DND-41 (cell line): Measurements from ENCODE around the gene VSIG10L2.
A peak's percentile ranks its signal among the peaks of the same experiment; 100 is the strongest.

ENCODE experiments used
- EZH2 ChIP-seq: IDR thresholded peaks from 3 replicates; pipeline ENCODE4 v1.6.1; 2012; ENCODE audit warnings: borderline replicate concordance, low read depth, mild to moderate bottlenecking, moderate library complexity, low read length, inconsistent platforms; ENCODE audit not compliant: severe bottlenecking
- TF ChIP-seq, protein P1 (sequence below): IDR thresholded peaks from 2 replicates; pipeline ENCODE4 v1.5.1; 2012; ENCODE audit warnings: borderline replicate concordance, low read length, moderate library complexity, mild to moderate bottlenecking; ENCODE audit not compliant: poor library complexity, severe bottlenecking; ENCODE audit errors: extremely low read depth

DNA sequence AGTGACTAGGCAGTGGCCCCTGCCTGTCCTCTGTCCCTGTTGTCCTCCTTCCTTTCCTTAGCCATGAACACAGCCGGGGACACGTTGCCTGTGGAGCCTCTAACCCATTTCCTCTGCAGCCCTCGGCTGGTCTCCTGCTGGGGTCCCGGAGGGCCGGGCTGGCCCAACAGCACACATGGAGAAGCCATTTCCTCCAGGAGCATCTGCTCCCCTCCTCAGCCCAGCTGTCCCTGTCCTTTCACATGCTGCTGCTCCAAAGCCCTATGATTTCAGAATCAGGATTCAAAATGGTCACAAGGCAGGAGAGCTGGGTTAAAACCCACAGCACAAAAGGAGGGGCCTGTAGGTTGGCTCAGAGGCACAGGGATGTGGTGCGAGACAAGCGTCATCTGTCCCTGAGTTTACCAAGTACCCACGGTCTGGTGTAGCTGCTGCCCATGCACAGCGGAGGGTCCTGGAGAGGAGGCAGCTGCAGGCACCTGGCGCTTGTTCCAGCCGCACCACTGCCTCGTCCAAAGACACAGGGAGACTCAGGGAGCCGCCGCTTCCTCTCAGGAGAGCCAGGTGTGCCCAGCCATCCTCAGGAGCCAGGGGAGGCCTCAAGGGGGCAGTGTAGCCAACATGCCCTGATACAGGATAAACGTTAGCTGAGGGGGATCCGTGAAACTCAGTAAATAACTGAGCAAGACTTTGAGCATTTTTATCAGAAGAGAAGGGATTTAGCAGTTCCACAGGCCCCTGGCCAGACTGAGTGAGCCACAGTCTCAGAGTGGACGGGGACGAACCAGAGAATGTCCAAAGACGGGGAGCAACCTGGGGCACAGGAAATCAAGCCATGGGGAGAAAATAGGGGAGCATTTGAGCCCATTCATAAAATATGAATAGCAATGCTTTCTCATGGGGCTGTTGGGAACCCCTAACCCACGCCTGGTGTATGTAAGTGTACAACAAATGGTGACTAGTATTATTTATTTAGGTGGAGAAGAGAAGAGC, 3.9 kb upstream of the VSIG10L2 start:
- TF ChIP-seq, protein P1, sequence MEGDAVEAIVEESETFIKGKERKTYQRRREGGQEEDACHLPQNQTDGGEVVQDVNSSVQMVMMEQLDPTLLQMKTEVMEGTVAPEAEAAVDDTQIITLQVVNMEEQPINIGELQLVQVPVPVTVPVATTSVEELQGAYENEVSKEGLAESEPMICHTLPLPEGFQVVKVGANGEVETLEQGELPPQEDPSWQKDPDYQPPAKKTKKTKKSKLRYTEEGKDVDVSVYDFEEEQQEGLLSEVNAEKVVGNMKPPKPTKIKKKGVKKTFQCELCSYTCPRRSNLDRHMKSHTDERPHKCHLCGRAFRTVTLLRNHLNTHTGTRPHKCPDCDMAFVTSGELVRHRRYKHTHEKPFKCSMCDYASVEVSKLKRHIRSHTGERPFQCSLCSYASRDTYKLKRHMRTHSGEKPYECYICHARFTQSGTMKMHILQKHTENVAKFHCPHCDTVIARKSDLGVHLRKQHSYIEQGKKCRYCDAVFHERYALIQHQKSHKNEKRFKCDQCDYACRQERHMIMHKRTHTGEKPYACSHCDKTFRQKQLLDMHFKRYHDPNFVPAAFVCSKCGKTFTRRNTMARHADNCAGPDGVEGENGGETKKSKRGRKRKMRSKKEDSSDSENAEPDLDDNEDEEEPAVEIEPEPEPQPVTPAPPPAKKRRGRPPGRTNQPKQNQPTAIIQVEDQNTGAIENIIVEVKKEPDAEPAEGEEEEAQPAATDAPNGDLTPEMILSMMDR = peak; percentile 84
- TF ChIP-seq EZH2 = no peak
